GM18868 (cell line): ENCODE results near the gene PSMB4.
A peak's percentile ranks its signal among the peaks of the same experiment; 100 is the strongest.
"Not testable (repeated sequence)": the region's sequence is repeated elsewhere in the genome, so short reads cannot be mapped to it uniquely, and the experiment has no call there.

ENCODE experiments used
- ATAC-seq: cut with Tn5 transposase; IDR thresholded peaks from one replicate; pipeline ENCODE4 v1.9.1; 2021; ENCODE audit warnings: mild to moderate bottlenecking, moderate library complexity; ENCODE audit not compliant: unreplicated experiment

The PSMB4 gene

GRCh38 chr1:151437396-151437795 lies 38.0 kb downstream of the PSMB4 start:
- not testable (repeated sequence) for ATAC-seq

DNA sequence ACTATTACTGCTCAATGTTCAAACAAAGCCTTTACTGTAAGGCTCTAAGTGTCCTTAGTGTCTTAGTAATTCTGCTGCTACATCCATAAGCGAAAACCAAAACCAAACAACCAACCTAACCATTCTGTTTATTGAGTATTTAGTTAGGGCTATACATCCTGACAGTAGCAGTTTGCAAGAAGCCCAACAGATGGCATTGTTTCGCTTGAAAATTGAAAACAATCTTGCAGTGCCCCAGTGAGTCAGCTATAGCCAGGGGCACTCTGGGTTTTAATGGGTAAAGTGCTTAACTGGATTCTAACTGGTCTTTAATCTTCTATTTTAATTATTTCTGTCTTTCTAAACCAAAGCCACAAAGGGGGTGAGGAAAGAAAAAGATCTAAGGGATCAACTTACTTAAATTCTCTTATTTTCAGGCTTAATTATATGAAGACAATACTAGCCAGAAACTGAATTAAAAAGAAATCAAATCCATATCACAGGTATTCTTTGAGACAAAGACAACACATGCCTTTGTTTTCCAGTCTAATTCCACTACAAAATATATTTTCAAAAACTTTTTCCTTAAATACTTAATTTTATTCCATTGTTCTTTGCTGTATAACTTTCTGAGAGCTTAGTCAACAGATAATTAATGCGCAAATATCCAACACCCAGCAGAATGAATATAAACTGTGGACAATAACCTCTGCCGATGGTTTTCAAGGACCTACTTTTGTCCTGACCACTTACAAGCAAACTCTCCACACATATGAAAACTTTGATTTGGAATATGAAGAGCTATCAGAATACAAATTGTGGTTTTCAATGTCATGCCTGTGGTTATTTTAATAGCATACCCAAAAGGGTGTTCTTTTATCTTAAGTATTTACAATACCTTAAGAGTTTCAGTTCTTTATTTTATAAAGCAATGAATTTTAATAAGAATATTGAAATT lies 44.7 kb downstream of the PSMB4 start:
- ATAC-seq = peak; percentile 65

DNA sequence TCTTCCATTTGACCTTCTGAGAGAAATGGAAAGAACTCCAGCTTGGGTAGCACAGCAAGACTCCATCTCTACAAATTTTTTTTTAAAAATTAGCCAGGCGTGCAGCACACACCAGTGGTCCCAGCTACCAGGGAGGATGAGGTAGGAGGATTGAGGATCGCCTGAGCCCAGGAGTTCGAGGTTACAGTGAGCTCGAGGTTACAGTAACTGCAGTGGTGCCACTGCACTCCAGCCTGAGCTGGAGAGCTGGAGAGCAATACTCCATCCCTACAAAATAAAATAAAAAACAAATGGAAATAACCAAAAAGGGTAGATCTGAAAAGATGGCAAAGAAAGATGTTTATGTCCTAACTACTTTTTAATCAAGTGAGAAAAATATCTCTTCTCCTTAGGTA lies 45.4 kb downstream of the PSMB4 start:
- no peak for ATAC-seq

- no peak for ATAC-seq
These were observed 48.3 kb downstream of the PSMB4 start for GRCh38 chr1:151447696-151448095.
